CD4-positive, alpha-beta T cell (primary cell): Measurements from ENCODE around the gene RNF144B. TPM values are rescaled to one million over a fixed set of nuclear protein-coding genes. Genes with fewer than 3 reads are reported as not detected.

Source experiments
- ATAC-seq: fragments of 200-7000 bp; cut with Tn5 transposase; one replicate; pipeline ENCODE4 v1.10.0; 2022; ENCODE audit warnings: mild to moderate bottlenecking; ENCODE audit not compliant: poor library complexity
- CTCF ChIA-PET: fragments of 350-600 bp; sonication (Branson Sonifier 250); formaldehyde crosslinking; loops from one replicate; lab custom pipeline; 2021; ENCODE audit warnings: antibody characterized with exemption, inconsistent platforms; lab: Charles Lee
- POLR2A ChIA-PET: fragments of 350-600 bp; sonication (Branson Sonifier 250); formaldehyde crosslinking; loops from one replicate; lab custom pipeline; 2021; ENCODE audit warnings: antibody characterized with exemption, inconsistent platforms; lab: Charles Lee
- DNase-seq, 14 experiments: peaks; one replicate each; pipeline ENCODE4 v3.0.0-alpha.2; 2013 to 2020; ENCODE audit warnings: mixed read lengths in 2 of 14
- H3K27ac ChIP-seq, 2 donors: one replicate each; pipeline versions ENCODE4 v1.5.1 to v1.7.0; 2013; ENCODE audit warnings: low read length in 2 of 2, low read depth in 1 of 2, mild to moderate bottlenecking in 1 of 2
- H3K27me3 ChIP-seq, 2 experiments: 1 replicate in 1 of 2; 2 replicates in 1 of 2; pipeline versions ENCODE4 v1.6.1 to v1.7.0; 2013; ENCODE audit warnings: low read length in 2 of 2, control low read depth in 1 of 2, mild to moderate bottlenecking in 1 of 2, moderate library complexity in 1 of 2; ENCODE audit not compliant: insufficient read depth in 2 of 2, control insufficient read depth in 1 of 2
- H3K36me3 ChIP-seq: one replicate; pipeline ENCODE4 v1.6.1; 2013; ENCODE audit warnings: low read length, control low read depth; ENCODE audit not compliant: insufficient read depth
- H3K4me1 ChIP-seq: one replicate; pipeline ENCODE4 v1.6.1; 2013; ENCODE audit warnings: low read length, control low read depth; ENCODE audit not compliant: insufficient read depth
- H3K4me3 ChIP-seq: one replicate; pipeline ENCODE4 v1.5.1; 2013; ENCODE audit warnings: mild to moderate bottlenecking, low read length, moderate library complexity
- H3K9me3 ChIP-seq, 2 experiments: 1 replicate in 1 of 2; 2 replicates in 1 of 2; pipeline versions ENCODE4 v1.6.1 to v1.7.0; 2013; ENCODE audit warnings: low read length in 2 of 2, mild to moderate bottlenecking in 2 of 2, control low read depth in 1 of 2, moderate library complexity in 1 of 2; ENCODE audit not compliant: control insufficient read depth in 1 of 2, insufficient read depth in 1 of 2
- H3K27ac Mint-ChIP-seq: one replicate; pipeline ENCODE4 v1.8.0; 2020; ENCODE audit warnings: mixed read lengths
- H3K27me3 Mint-ChIP-seq: one replicate; pipeline ENCODE4 v1.8.0; 2021; ENCODE audit warnings: mixed read lengths
- H3K36me3 Mint-ChIP-seq: one replicate; pipeline ENCODE4 v1.8.0; 2021; ENCODE audit warnings: low read depth, mixed read lengths
- H3K4me1 Mint-ChIP-seq: one replicate; pipeline ENCODE4 v1.8.0; 2021; ENCODE audit warnings: low read depth, mixed read lengths
- H3K4me3 Mint-ChIP-seq: one replicate; pipeline ENCODE4 v1.8.0; 2020; ENCODE audit warnings: mild to moderate bottlenecking, mixed read lengths
- H3K9me3 Mint-ChIP-seq: one replicate; pipeline ENCODE4 v1.8.0; 2020; ENCODE audit warnings: mixed read lengths
- CTCF ChIP-seq: fragments of 200-600 bp; IDR thresholded peaks from one replicate; pipeline ENCODE4 v1.8.0; 2022; ENCODE audit warnings: antibody characterized with exemption, mild to moderate bottlenecking
- intact Hi-C, 2 experiments: fragments of 100-400 bp; cut with DNase I in 1 of 2; cut with micrococcal nuclease in 1 of 2; formaldehyde crosslinking; loops; one replicate each; pipeline versions ENCODE4 v1.15.1 to v1.9.0; 2023 to 2025; cut with DNase I, micrococcal nuclease
- total RNA-seq, 174 experiments: library from RNA in 2 of 174; stranded (reverse) in 2 of 174; gene quantifications; one replicate each; pipeline ENCODE4 v1.2.3 and lab custom pipeline; 2021 to 2026

The RNF144B gene
- total RNA-seq, 2 experiments from 2014 or later: 2.3 to 3.5 TPM

GRCh38 chr6:18368277-18369105, 18.7 kb upstream of the RNF144B start:
- POLR2A ChIA-PET: no interaction called here
- no peak for TF ChIP-seq CTCF
- Mint-ChIP-seq H3K9me3 (no peaks in the 10 kb centered on the region), H3K36me3 (no peaks in the 10 kb centered on the region), H3K27me3 (no peaks in the 10 kb centered on the region), H3K4me1 (no peaks in the 10 kb centered on the region), H3K27ac (no peak overlapping the region), H3K4me3 (no peak overlapping the region)
- ATAC-seq (no peak), DNase-seq (no peak)
- H3K4me3 ChIP-seq: no peak overlapping the region
- intact Hi-C loops: no loop called here
- peaks cover 0 to 7% of the 10 kb centered on the region in 2 experiments for H3K9me3 ChIP-seq
- no peaks in the 10 kb centered on the region for H3K36me3 ChIP-seq
- CTCF ChIA-PET: no interaction called here
- H3K27me3 ChIP-seq: no peaks in the 10 kb centered on the region
- no peaks in the 10 kb centered on the region for H3K4me1 ChIP-seq
- H3K27ac ChIP-seq: no peak overlapping the region

DNA sequence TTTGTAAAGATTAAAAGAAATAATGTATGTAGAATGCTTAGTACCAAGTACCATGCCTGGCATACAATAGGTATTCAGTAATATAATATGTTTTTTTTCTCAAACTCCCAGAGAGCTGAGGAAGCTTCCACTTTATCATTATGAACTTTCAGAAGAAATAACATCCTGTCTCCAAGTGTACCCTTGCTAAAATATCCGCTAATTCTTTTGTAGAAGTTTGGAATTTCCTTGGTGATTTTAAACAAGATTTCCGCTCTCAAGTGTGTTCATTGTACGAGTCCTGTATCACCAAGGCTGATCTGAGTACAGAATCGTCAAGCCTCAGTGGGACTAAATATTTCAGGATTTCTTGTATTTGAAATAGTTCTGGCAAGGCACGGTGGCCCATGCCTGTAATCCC, 16.1 kb upstream of the RNF144B start:
- H3K4me3 Mint-ChIP-seq: no peak overlapping the region
- CTCF ChIA-PET: interaction anchor here (1.5 kb wide), 1 partner anchor 11 kb away, joined by 3 read pairs; no protein-coding TSS in a partner anchor
- POLR2A ChIA-PET: no interaction called here

DNA sequence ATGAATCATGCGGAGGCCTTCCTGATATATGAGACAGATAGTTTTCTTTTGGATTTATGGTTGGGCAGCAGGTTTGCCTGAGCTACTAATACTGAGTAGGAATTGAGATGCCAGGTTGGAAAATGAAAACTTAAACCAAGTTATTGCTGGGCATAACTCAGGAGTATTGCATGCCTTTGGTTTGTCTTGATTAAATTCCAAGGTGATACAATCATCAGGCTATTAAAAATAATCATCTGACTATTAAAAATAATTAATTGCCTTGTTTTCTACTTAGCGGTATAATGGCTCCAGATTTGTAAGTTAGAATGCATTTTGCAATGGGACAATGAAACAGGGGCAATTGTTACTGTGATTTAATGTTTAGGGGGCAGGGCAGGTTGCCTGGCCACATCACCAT, 15.5 kb upstream of the RNF144B start:
- H3K27ac ChIP-seq: no peak overlapping the region
- no peaks in the 10 kb centered on the region for H3K4me1 Mint-ChIP-seq
- POLR2A ChIA-PET: no interaction called here
- H3K36me3 ChIP-seq: no peaks in the 10 kb centered on the region
- no peaks in the 10 kb centered on the region for H3K9me3 Mint-ChIP-seq
- H3K36me3 Mint-ChIP-seq: no peaks in the 10 kb centered on the region
- CTCF ChIA-PET: no interaction called here
- DNase-seq: no peak
- no peaks in the 10 kb centered on the region for H3K9me3 ChIP-seq
- H3K4me3 Mint-ChIP-seq: no peak overlapping the region
- intact Hi-C loops: no loop called here
- H3K4me1 ChIP-seq: no peaks in the 10 kb centered on the region
- H3K27ac Mint-ChIP-seq: no peak overlapping the region
- H3K27me3 Mint-ChIP-seq: no peaks in the 10 kb centered on the region
- H3K27me3 ChIP-seq: no peaks in the 10 kb centered on the region
- ATAC-seq: no peak
- no peak overlapping the region for H3K4me3 ChIP-seq
- no peak for TF ChIP-seq CTCF

More for the DNA sequence above, 16.1 kb upstream of the RNF144B start:
- TF ChIP-seq CTCF: no peak
- H3K27ac Mint-ChIP-seq: no peak overlapping the region
- Histone ChIP-seq H3K4me3 (no peak overlapping the region), H3K9me3 (peaks cover 0 to 5% of the 10 kb centered on the region in 2 experiments), H3K4me1 (no peaks in the 10 kb centered on the region), H3K36me3 (no peaks in the 10 kb centered on the region), H3K27me3 (no peaks in the 10 kb centered on the region), H3K27ac (no peak overlapping the region)
- no peaks in the 10 kb centered on the region for H3K36me3 Mint-ChIP-seq
- no peaks in the 10 kb centered on the region for H3K9me3 Mint-ChIP-seq
- no peaks in the 10 kb centered on the region for H3K27me3 Mint-ChIP-seq
- H3K4me1 Mint-ChIP-seq: no peaks in the 10 kb centered on the region
- no peak for DNase-seq
- ATAC-seq: no peak
- intact Hi-C loops: no loop called here
